HG03135 (cell line): ENCODE measurements around the gene LMNTD2.
A peak's percentile ranks its signal among the peaks of the same experiment; 100 is the strongest.
"Not testable (repeated sequence)": the region's sequence is repeated elsewhere in the genome, so short reads cannot be mapped to it uniquely, and the experiment has no call there.

Experiments used
- ATAC-seq: cut with Tn5 transposase; IDR thresholded peaks from one replicate; pipeline ENCODE4 v1.9.1; 2021; ENCODE audit warnings: mild to moderate bottlenecking, moderate library complexity; ENCODE audit not compliant: unreplicated experiment

The LMNTD2 gene

DNA sequence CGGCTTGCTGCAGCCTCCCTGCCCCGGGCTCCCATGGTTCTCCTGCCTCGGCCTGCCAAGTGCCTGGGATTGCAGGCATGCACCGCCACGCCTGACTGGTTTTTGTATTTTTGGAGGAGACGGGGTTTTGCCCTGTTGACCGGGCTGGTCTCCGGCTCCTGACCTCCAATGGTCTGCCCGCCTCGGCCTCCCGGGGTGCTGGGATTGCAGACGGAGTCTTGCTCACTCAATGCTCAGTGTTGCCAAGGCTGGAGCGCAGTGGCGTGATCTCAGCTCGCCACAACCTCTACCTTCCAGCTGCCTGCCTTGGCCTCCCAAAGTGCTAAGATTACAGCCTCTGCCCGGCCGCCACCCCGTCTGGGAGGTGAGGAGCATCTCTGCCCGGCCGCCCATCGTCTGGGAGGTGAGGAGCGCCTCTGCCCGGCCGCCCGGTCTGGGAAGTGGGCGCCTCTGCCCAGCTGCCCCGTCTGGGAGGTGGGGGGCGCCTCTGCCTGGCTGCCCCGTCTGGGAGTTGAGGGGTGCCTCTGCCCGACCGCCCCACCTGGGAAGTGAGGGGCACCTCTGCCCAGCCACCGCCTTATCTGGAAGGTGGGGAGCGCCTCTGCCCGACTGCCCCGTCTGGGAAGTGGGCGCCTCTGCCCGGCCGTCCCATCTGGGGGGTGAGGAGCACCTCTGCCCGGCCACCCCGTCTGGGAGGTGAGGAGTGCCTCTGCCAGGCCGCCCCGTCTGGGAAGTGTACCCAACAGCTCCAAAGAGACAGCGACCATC is 43.4 kb downstream of the LMNTD2 start:
- not testable (repeated sequence) for ATAC-seq

DNA sequence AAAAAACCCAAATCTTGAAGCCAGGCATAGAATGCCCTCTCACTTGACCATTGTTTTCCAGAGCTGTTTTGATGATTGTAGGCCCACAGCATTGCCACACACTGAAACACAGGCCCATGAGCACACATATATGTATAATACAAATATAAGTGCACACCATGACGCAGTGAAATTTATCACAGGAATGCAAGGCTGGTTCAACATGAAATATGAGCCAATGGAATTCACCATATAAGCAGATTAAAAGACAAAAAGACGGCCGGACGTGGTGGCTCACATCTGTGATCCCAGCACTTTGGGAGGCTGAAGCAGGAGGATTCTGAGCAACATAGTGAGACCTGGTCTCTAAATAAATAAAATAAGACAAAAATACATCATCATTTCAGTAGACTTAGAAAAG is 44.1 kb downstream of the LMNTD2 start:
- no peak for ATAC-seq

DNA sequence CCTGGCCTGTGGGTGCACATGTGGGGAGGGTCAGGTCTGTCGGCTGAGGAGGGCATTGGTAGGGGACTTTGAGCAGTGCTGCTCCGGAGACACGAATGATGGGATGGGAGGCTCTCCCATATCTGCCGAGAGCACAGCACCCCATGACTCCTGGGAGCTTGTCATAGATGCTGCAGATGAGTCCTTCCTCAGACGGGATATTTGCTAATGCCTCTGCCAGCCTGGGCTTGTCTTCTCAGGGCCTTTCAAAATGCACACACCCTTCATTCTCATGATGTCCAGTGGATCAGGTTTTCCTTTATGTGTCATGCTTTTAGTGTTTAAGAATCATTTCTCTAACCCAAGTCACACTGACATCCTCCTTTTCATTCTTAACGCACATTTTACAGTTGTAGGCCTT is 45.4 kb downstream of the LMNTD2 start:
- ATAC-seq: no peak

DNA sequence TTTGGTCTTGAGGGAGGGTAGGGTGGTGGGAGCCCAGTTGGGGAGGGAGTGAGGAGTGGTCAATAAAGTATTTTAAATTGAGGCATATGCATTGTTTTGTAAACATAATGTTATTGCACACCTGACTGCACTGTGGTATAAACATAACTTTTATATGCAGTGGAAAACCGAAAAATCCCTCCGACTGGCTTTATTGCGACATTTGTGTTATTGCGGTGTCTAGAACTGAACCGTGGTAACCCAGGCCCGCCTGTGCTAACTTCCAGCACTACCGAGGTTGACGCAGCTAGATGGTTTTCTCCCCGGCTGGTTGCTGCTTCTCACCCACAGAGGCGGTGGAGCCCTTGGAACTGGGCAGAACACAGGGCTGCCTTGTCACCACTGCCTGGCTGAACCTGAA is 45.9 kb downstream of the LMNTD2 start:
- no peak for ATAC-seq

DNA sequence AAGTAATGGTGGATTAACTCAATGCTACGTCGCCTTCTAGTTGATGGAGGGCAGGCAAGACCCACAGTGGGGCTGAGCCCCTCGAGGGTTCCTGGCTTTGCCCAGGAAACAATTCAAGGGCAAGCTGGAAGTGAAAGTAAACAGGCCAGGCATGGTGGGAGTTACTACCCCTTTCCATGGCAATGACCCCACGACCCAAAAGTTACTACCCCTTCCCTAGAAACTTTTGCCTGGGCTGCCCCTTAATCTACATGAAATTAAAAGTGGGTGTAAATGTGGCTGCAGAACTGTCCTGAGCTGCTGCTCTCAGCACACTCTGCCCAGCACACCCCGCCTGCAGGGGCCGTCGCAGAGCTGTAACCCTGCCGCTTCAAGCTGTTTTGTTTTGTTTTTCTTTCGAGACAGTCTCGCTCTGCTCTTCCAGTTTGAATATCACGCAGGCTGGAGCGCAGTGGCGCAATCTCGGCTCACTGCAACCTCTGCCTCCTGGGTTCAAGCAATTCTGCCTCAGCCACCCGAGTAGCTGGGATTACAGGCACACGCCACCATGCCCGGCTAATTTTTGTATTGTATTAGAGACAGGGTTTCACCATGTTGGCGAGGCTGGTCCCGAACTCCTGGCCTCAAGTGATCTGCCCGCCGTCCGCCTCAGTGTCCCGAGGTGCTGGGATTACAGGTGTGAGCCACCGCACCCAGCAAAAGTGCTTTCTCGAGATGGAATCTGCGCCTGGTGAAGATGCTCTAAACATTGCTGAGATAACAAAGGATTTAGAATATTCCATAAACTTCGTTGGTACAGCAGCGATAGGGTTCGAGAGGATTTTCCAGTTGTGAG is 47.6 kb downstream of the LMNTD2 start:
- ATAC-seq: no peak

DNA sequence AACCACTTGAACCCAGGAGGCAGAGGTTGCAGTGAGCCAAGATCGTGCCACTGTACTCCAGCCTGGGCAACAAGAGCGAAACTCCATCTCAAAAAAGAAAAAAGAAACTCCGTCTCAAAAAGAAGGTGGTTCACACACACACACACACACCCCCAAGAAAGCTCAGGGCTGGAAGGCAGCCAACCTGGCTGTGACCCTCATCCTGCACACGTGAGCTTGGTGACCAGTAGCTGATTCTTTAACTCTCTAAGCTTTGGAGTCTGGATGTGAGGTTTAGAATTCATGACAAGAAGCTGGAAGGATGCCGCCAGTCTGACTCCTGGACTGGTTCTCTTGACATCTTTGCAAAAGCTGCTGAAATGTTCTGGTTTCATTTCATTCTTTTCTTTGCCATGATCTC is 51.6 kb downstream of the LMNTD2 start:
- ATAC-seq: no peak

DNA sequence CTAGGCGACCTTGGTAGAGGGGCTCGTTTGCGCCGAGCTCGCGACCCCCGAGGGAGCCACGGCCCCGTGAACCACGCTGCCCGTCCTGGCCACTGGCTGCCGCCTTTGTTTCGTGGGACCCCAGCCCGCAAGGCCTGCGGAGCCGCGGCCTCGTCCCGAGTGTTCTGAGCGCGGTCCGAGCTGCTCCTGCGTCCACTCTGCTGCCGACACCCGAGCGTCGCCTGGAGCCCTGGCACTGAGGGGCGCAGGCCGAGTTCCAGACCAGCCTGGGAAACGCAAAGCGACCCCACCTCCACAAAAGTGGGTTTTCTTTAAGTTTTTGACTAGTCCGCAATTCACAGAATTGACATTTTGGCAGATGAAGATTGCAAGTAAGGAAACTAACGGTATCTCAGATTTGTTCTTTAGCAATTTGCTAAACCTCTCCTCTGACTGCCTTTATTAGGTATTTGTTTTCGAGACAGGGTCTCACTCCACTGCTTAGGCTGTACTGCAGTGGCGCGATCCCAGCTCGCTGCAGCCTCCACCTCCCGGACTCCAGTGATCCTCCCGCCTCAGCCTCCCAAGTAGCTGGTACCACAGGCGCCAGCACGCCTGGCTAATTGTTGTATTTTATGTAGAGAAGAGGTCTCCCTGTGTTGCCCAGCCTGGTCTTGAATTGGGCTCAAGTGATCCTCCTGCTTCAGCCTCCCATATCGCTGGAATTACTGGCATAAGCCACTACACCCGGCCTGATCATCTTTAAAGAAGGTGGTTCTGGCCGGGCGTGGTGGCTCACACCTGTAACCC is 52.6 kb downstream of the LMNTD2 start:
- ATAC-seq: no peak

DNA sequence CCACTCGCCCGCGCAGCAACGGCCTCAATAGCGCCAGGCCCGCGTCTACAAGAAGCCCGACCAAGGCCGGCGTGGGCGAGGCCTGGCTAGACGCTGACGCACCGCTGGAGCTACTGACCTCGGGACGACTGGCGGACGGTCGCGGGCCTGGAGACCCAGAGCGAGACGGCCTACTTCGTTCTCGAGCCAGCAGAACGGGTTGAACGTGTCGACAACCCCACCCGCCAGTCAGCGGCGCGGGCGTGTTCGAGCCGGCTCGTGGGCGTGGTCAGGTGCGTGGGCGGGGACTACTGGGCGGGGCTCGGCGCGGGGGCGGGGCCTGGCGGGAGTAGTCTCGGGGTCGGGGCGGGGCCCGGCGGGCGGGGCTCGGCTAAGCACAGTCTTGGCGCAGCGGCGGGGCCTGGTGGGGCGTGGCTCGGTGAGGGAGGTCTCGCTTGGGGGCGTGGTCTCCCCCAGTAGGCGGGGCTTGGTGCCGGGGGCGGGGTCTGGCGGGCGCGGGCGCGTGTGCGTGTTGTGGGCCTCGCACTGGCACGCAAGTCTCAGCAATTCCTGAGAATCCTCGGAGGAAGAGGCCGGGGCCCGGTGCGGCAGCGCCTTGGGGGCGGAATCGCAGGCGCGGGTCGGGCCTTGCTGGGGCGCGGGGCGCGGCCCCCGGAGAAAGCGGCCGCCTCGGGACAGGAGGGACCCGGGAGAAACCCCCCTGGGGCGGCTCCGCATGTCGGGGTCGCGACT is 53.4 kb downstream of the LMNTD2 start, which contains the start of gene RNH1:
Gene RNH1, minus strand, starts transcription at position 248 of the 732 bp plus-strand sequence. CDS start 5,080 bp downstream, outside the sequence.
- peak; percentile 49 for ATAC-seq

DNA sequence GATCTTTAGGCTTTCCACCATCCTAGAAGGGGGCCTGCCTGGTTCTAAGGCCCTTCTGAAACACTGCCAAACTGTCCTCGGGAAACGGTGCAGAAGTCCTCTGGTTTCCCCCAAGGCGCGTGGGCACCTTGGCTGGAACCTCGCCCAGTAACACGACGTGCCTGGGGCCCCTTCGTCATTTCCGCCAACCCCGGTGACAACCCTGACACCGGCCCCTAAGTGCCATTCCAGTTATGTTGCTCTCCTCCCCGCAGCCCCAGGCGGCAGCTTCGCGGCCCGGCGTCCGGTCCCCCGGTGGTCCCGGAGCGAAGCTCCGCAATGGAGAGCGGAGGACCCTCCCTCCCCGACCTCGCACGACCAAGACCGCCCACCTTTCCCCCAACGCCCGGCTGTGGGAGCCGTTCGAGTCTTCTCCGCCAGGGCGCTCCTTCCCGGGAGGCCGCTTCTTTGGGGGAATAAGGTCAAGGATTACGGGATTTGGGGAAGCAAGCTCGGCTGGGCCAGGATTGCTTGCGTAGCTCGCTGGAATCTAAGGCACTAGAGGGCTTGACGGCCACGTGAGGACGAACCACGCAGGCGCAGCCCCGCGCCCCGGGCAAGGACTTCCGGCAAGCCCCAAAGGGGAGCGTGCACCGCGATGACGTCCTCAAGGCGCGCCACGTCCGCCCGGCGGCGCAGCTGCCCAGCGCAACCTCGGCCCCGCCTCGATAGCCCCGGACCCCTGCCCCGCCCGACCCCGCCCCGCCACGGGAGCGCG is 54.1 kb downstream of the LMNTD2 start:
- ATAC-seq: peak; percentile 63

DNA sequence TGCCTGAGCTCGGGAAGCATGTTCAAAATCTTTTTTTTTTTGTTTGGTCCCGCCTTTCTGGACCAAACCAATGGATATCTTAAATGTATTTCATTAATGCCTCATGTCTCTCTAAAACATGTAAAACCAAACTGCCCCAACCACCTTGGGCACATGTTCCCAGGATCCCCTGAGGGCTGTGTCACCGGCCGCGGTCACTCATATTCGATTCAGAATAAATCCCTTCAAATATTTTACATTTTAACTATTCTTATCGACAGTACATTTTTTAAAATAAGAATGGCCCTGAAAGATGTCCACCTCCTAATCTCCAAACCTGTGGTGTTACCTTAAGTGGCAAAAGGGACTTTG is 55.6 kb downstream of the LMNTD2 start:
- ATAC-seq: no peak
